Camera-type eye (tissue), 1 donor: ENCODE results near the gene KRT77. TPM values are rescaled to one million over a fixed set of nuclear protein-coding genes. Genes with fewer than 3 reads are reported as not detected.

ENCODE experiments used
- total RNA-seq: library from RNA; depleted of rRNA; stranded (reverse); fragments of >200 nt; gene quantifications from one replicate; pipeline ENCODE4 v1.2.3, GENCODE V29; 2014

The KRT77 gene
- 1.2 TPM for total RNA-seq

GRCh38 chr12:52703424-52703823, at the start of gene KRT77:
KRT77 (minus strand) TSS chr12:52703524; CDS start chr12:52703434, 90 bp downstream.

GRCh38 chr12:52680363-52680762, 23.0 kb downstream of the KRT77 start, which contains the start of gene KRT1:
KRT1 (minus strand) TSS chr12:52680407; CDS start chr12:52680348, 59 bp downstream.

GRCh38 chr12:52651726-52652261, 51.5 kb downstream of the KRT77 start, which contains the start of gene KRT2:
KRT2 (minus strand) TSS chr12:52652211; CDS start chr12:52652142, 69 bp downstream.

Other genes with a start within 250 kb of the KRT77 start
- gene KRT6C, start 229.7 kb downstream of the KRT77 start, total RNA-seq, result not detected
- gene KRT6A, start 210.3 kb downstream of the KRT77 start, total RNA-seq, result 1.2 TPM
- gene KRT5, start 183.1 kb downstream of the KRT77 start, total RNA-seq, result 182 TPM
- gene KRT71, start 150.4 kb downstream of the KRT77 start, total RNA-seq, result 0.77 TPM
- gene KRT74, start 129.7 kb downstream of the KRT77 start, total RNA-seq, result not detected
- gene KRT72, start 102.1 kb downstream of the KRT77 start, total RNA-seq, result not detected
- gene KRT73, start 85.0 kb downstream of the KRT77 start, total RNA-seq, result not detected
- gene KRT2, start 51.3 kb downstream of the KRT77 start, total RNA-seq, result not detected
- gene KRT1, start 23.1 kb downstream of the KRT77 start, total RNA-seq, result 0.82 TPM
- not detected for gene KRT76, start 73.8 kb upstream of the KRT77 start, total RNA-seq
- gene KRT3, start 92.6 kb upstream of the KRT77 start, total RNA-seq, result 5.7 TPM
- gene KRT4, start 110.6 kb upstream of the KRT77 start, total RNA-seq, result 73.4 TPM
- gene KRT79, start 130.8 kb upstream of the KRT77 start, total RNA-seq, result 0.66 TPM
- 2.6 TPM for gene KRT78, start 145.5 kb upstream of the KRT77 start, total RNA-seq
- 21.5 TPM for gene KRT8, start 201.6 kb upstream of the KRT77 start, total RNA-seq
- 29.0 TPM for gene KRT18, start 245.6 kb upstream of the KRT77 start, total RNA-seq